Measurements from ENCODE around the gene GRIN2A. TPM values are rescaled to one million over a fixed set of nuclear protein-coding genes. Genes with fewer than 3 reads are reported as not detected.

The GRIN2A gene
- total RNA-seq, 2 experiments from 2014 or later, result not detected

- H3K4me3 Mint-ChIP-seq, result no peak overlapping the region
- CTCF ChIA-PET, result no interaction called here
- H3K36me3 Mint-ChIP-seq (ENCODE audit: low read depth), result no peaks in the 10 kb centered on the region
- POLR2A ChIA-PET, result no interaction called here
- no peak for DNase-seq
- no peaks in the 10 kb centered on the region for H3K9me3 Mint-ChIP-seq
- no peaks in the 10 kb centered on the region for H3K27me3 Mint-ChIP-seq
- H3K4me1 Mint-ChIP-seq, result no peaks in the 10 kb centered on the region
- no peak overlapping the region for H3K27ac Mint-ChIP-seq
Observed at GRCh38 chr16:9946022-9946720, 236.1 kb downstream of the GRIN2A start.

- DNase-seq, result no peak
- Mint-ChIP-seq H3K4me1 (no peaks in the 10 kb centered on the region), H3K9me3 (no peaks in the 10 kb centered on the region), H3K36me3 (ENCODE audit: low read depth) (no peaks in the 10 kb centered on the region), H3K27me3 (no peaks in the 10 kb centered on the region), H3K27ac (no peak overlapping the region), H3K4me3 (no peak overlapping the region)
- ChIA-PET CTCF (no interaction called here), POLR2A (no interaction called here)
Observed at GRCh38 chr16:9943121-9943520, 239.1 kb downstream of the GRIN2A start.

GRCh38 chr16:9941245-9941644 lies 241.0 kb downstream of the GRIN2A start:
- Mint-ChIP-seq H3K4me3 (no peak overlapping the region), H3K36me3 (ENCODE audit: low read depth) (no peaks in the 10 kb centered on the region), H3K4me1 (no peaks in the 10 kb centered on the region), H3K9me3 (no peaks in the 10 kb centered on the region), H3K27ac (no peak overlapping the region), H3K27me3 (no peaks in the 10 kb centered on the region)
- ChIA-PET CTCF (no interaction called here), POLR2A (interaction anchor here (0.5 kb wide), 1 partner anchor 757 kb away, joined by 8 read pairs; no protein-coding TSS in a partner anchor)
- no peak for DNase-seq

- POLR2A ChIA-PET, result no interaction called here
- Mint-ChIP-seq H3K27me3 (no peaks in the 10 kb centered on the region), H3K36me3 (ENCODE audit: low read depth) (no peaks in the 10 kb centered on the region), H3K27ac (no peak overlapping the region), H3K4me1 (no peaks in the 10 kb centered on the region), H3K4me3 (no peak overlapping the region), H3K9me3 (peaks cover 2% of the 10 kb centered on the region)
- no peak for DNase-seq
- CTCF ChIA-PET, result no interaction called here
Observed at GRCh38 chr16:9934723-9935508, 247.3 kb downstream of the GRIN2A start.

- no peaks in the 10 kb centered on the region for H3K4me1 Mint-ChIP-seq
- H3K27me3 Mint-ChIP-seq, result no peaks in the 10 kb centered on the region
- H3K9me3 Mint-ChIP-seq, result peaks cover 2% of the 10 kb centered on the region
- POLR2A ChIA-PET, result no interaction called here
- no peak overlapping the region for H3K4me3 Mint-ChIP-seq
- CTCF ChIA-PET, result no interaction called here
- DNase-seq, result no peak
- no peaks in the 10 kb centered on the region for H3K36me3 Mint-ChIP-seq (ENCODE audit: low read depth)
- H3K27ac Mint-ChIP-seq, result no peak overlapping the region
Observed at GRCh38 chr16:9932919-9933653, 249.1 kb downstream of the GRIN2A start.

GRCh38 chr16:9932000-9932399 lies 250.2 kb downstream of the GRIN2A start:
- Mint-ChIP-seq H3K27me3 (no peaks in the 10 kb centered on the region), H3K4me3 (no peak overlapping the region), H3K4me1 (no peaks in the 10 kb centered on the region), H3K36me3 (ENCODE audit: low read depth) (no peaks in the 10 kb centered on the region), H3K9me3 (peaks cover 2% of the 10 kb centered on the region), H3K27ac (no peak overlapping the region)
- ChIA-PET CTCF (no interaction called here), POLR2A (no interaction called here)
- no peak for DNase-seq

- no peak for DNase-seq
- no peak overlapping the region for H3K4me3 Mint-ChIP-seq
- H3K36me3 Mint-ChIP-seq (ENCODE audit: low read depth), result no peaks in the 10 kb centered on the region
- no peaks in the 10 kb centered on the region for H3K4me1 Mint-ChIP-seq
- H3K27me3 Mint-ChIP-seq, result no peaks in the 10 kb centered on the region
- ChIA-PET POLR2A (no interaction called here), CTCF (interaction anchor here (1.3 kb wide), 1 partner anchor 10 kb away, joined by 5 read pairs; no protein-coding TSS in a partner anchor)
- H3K27ac Mint-ChIP-seq, result no peak overlapping the region
- H3K9me3 Mint-ChIP-seq, result peaks cover 2% of the 10 kb centered on the region
Observed at GRCh38 chr16:9929836-9930235, 252.4 kb downstream of the GRIN2A start.

GRCh38 chr16:9929313-9929712 lies 252.9 kb downstream of the GRIN2A start:
- Mint-ChIP-seq H3K36me3 (ENCODE audit: low read depth) (no peaks in the 10 kb centered on the region), H3K4me3 (no peak overlapping the region), H3K9me3 (peaks cover 2% of the 10 kb centered on the region), H3K27me3 (no peaks in the 10 kb centered on the region), H3K4me1 (no peaks in the 10 kb centered on the region), H3K27ac (no peak overlapping the region)
- CTCF ChIA-PET, result interaction anchor here (1.3 kb wide), 1 partner anchor 9 kb away, joined by 5 read pairs; no protein-coding TSS in a partner anchor
- no peak for DNase-seq
- POLR2A ChIA-PET, result no interaction called here

- Mint-ChIP-seq H3K4me1 (no peaks in the 10 kb centered on the region), H3K27me3 (no peaks in the 10 kb centered on the region), H3K4me3 (no peak overlapping the region), H3K27ac (no peak overlapping the region), H3K36me3 (ENCODE audit: low read depth) (no peaks in the 10 kb centered on the region), H3K9me3 (no peaks in the 10 kb centered on the region)
- POLR2A ChIA-PET, result no interaction called here
- DNase-seq, result no peak
- CTCF ChIA-PET, result no interaction called here
Observed at GRCh38 chr16:9922441-9922840, 259.8 kb downstream of the GRIN2A start.

GRCh38 chr16:9921997-9922396 lies 260.2 kb downstream of the GRIN2A start:
- POLR2A ChIA-PET, result no interaction called here
- DNase-seq, result no peak
- Mint-ChIP-seq H3K4me1 (no peaks in the 10 kb centered on the region), H3K27ac (no peak overlapping the region), H3K27me3 (no peaks in the 10 kb centered on the region), H3K9me3 (no peaks in the 10 kb centered on the region), H3K36me3 (ENCODE audit: low read depth) (no peaks in the 10 kb centered on the region), H3K4me3 (no peak overlapping the region)
- CTCF ChIA-PET, result no interaction called here

GRCh38 chr16:9919460-9919859 lies 262.8 kb downstream of the GRIN2A start:
- Mint-ChIP-seq H3K27ac (no peak overlapping the region), H3K27me3 (no peaks in the 10 kb centered on the region), H3K4me3 (no peak overlapping the region), H3K9me3 (no peaks in the 10 kb centered on the region), H3K36me3 (ENCODE audit: low read depth) (no peaks in the 10 kb centered on the region), H3K4me1 (no peaks in the 10 kb centered on the region)
- ChIA-PET POLR2A (no interaction called here), CTCF (interaction anchor here (0.6 to 1.5 kb wide), 2 partner anchors 10 to 20 kb away, joined by 3 to 5 read pairs; no protein-coding TSS in a partner anchor)
- DNase-seq, result no peak

GRCh38 chr16:9917691-9918090 lies 264.5 kb downstream of the GRIN2A start:
- ChIA-PET POLR2A (no interaction called here), CTCF (no interaction called here)
- Mint-ChIP-seq H3K4me3 (no peak overlapping the region), H3K9me3 (no peaks in the 10 kb centered on the region), H3K36me3 (ENCODE audit: low read depth) (no peaks in the 10 kb centered on the region), H3K4me1 (no peaks in the 10 kb centered on the region), H3K27ac (no peak overlapping the region), H3K27me3 (no peaks in the 10 kb centered on the region)
- no peak for DNase-seq

GRCh38 chr16:9913604-9914326 lies 268.5 kb downstream of the GRIN2A start:
- Mint-ChIP-seq H3K36me3 (ENCODE audit: low read depth) (no peaks in the 10 kb centered on the region), H3K4me1 (no peaks in the 10 kb centered on the region)
- CTCF ChIA-PET, result no interaction called here

More at GRCh38 chr16:9913604-9914326, 268.5 kb downstream of the GRIN2A start:
- Mint-ChIP-seq H3K27ac (no peak overlapping the region), H3K4me3 (no peak overlapping the region), H3K9me3 (no peaks in the 10 kb centered on the region), H3K27me3 (no peaks in the 10 kb centered on the region)
- POLR2A ChIA-PET, result no interaction called here
- no peak for DNase-seq

Measured in activated CD4-positive, alpha-beta T cell treated with anti-CD3 and anti-CD28 coated beads, Interleukin-2, amount 10 ng/mL, durations not matched to agents 7 days and 5 days (primary cell).